Esophagus muscularis mucosa (tissue), 4 donors: ENCODE results near the gene HEATR5B. TPM values are rescaled to one million over a fixed set of nuclear protein-coding genes. Genes with fewer than 3 reads are reported as not detected.

Experiments used
- DNase-seq: peaks from one replicate; pipeline ENCODE4 v3.0.0-alpha.2; 2017; ENCODE audit errors: extremely low spot score
- H3K27ac ChIP-seq, 4 donors: fragments of 200-600 bp; sonication (generic); replicated peaks in 1 of 4; 1 replicate in 3 of 4; 2 replicates in 1 of 4; pipeline ENCODE4 v1.5.1; 2016 to 2019; ENCODE audit warnings: mild to moderate bottlenecking in 1 of 4
- H3K27me3 ChIP-seq, 4 donors: fragments of 200-600 bp; sonication (generic); one replicate each; pipeline versions ENCODE4 v1.5.1 to v1.6.0; 2016 to 2019
- H3K36me3 ChIP-seq, 4 donors: fragments of 200-600 bp; sonication (generic); one replicate each; pipeline ENCODE4 v1.5.1; 2016 to 2019
- H3K4me1 ChIP-seq, 4 donors: fragments of 200-600 bp; sonication (generic); one replicate each; pipeline ENCODE4 v1.5.1; 2016 to 2019
- H3K4me3 ChIP-seq, 4 donors: fragments of 200-600 bp; sonication (generic); 1 replicate in 2 of 4; 2 replicates in 2 of 4; pipeline ENCODE4 v1.5.1; 2016 to 2019; ENCODE audit warnings: mild to moderate bottlenecking in 4 of 4, moderate library complexity in 1 of 4
- H3K9me3 ChIP-seq, 4 donors: fragments of 200-600 bp; sonication (generic); 1 replicate in 3 of 4; 2 replicates in 1 of 4; pipeline ENCODE4 v1.5.1; 2016 to 2019
- CTCF ChIP-seq, 3 experiments: fragments of 200-600 bp in 2 of 3; fragments of 450-650 bp in 1 of 3; sonication (generic) in 2 of 3; IDR thresholded peaks; one replicate each; pipeline ENCODE4 v1.5.1; 2017 to 2019; ENCODE audit warnings: antibody characterized with exemption in 3 of 3, mild to moderate bottlenecking in 2 of 3, moderate library complexity in 1 of 3
- EP300 ChIP-seq: sonication (generic); formaldehyde crosslinking; IDR thresholded peaks from one replicate; pipeline ENCODE4 v1.6.1; 2017; ENCODE audit warnings: antibody characterized with exemption
- POLR2A ChIP-seq: fragments of 450-650 bp; IDR thresholded peaks from one replicate; pipeline ENCODE4 v1.6.1; 2017; ENCODE audit warnings: antibody characterized with exemption, moderate library complexity, mild to moderate bottlenecking, low read depth
- POLR2AphosphoS5 ChIP-seq, 2 donors: sonication (generic); formaldehyde crosslinking; IDR thresholded peaks; one replicate each; pipeline ENCODE4 v1.6.1; 2017; ENCODE audit warnings: antibody characterized with exemption in 2 of 2
- WGBS: methylation state at CpG from one replicate; pipeline ENCODE4 v1.1.5; 2018; 5-methylcytosine and 5-hydroxymethylcytosine counted together
- intact Hi-C: fragments of 100-400 bp; cut with DNase I; formaldehyde crosslinking; loops from one replicate; pipeline ENCODE4 v1.15.1; 2023
- total RNA-seq, 4 donors: library from RNA; depleted of rRNA; stranded (reverse); fragments of >200 nt; gene quantifications; one replicate each; pipeline versions ENCODE4 v1.1.0 to v1.2.1, GENCODE V29; 2016

The HEATR5B gene
- total RNA-seq, 4 donors from 2014 or later: 14.6 to 21.2 (median 16.7) TPM

GRCh38 chr2:37061013-37061711 is 23.0 kb downstream of the HEATR5B start:
- intact Hi-C loops: no loop called here
- H3K27ac ChIP-seq: no peak overlapping the region
- H3K36me3 ChIP-seq: peaks cover 56 to 96% (median 74%) of the 10 kb centered on the region in 4 donors
- H3K27me3 ChIP-seq: no peaks in the 10 kb centered on the region
- no peaks in the 10 kb centered on the region for H3K9me3 ChIP-seq
- no peak for DNase-seq
- H3K4me1 ChIP-seq: no peaks in the 10 kb centered on the region
- TF ChIP-seq POLR2AphosphoS5 (IDR thresholded peaks at IDR 0.05) (no peak), CTCF (IDR thresholded peaks at IDR 0.05) (no peak), EP300 (no peak), POLR2A (no peak)
- H3K4me3 ChIP-seq: no peak overlapping the region

- H3K36me3 ChIP-seq: peaks cover 54 to 96% (median 76%) of the 10 kb centered on the region in 4 donors
- no peak for DNase-seq
- intact Hi-C loops: no loop called here
- H3K4me3 ChIP-seq: no peak overlapping the region
- WGBS: 87% methylated on average over 7 of the region's 7 CpGs
- no peaks in the 10 kb centered on the region for H3K27me3 ChIP-seq
- TF ChIP-seq POLR2AphosphoS5 (IDR thresholded peaks at IDR 0.05) (no peak), POLR2A (no peak), CTCF (IDR thresholded peaks at IDR 0.05) (no peak), EP300 (no peak)
- no peaks in the 10 kb centered on the region for H3K4me1 ChIP-seq
- no peak overlapping the region for H3K27ac ChIP-seq
- no peaks in the 10 kb centered on the region for H3K9me3 ChIP-seq
Measured at GRCh38 chr2:37060446-37060845, 23.7 kb downstream of the HEATR5B start.

GRCh38 chr2:37059841-37060240 is 24.3 kb downstream of the HEATR5B start:
- H3K9me3 ChIP-seq: no peaks in the 10 kb centered on the region
- DNase-seq: no peak
- TF ChIP-seq EP300 (no peak), POLR2A (no peak), CTCF (IDR thresholded peaks at IDR 0.05) (no peak), POLR2AphosphoS5 (IDR thresholded peaks at IDR 0.05) (no peak)
- 93% methylated on average over 3 of the region's 3 CpGs for WGBS
- H3K27ac ChIP-seq: no peak overlapping the region
- H3K27me3 ChIP-seq: no peaks in the 10 kb centered on the region
- H3K4me3 ChIP-seq: no peak overlapping the region
- H3K36me3 ChIP-seq: peaks cover 49 to 96% (median 75%) of the 10 kb centered on the region in 4 donors
- H3K4me1 ChIP-seq: no peaks in the 10 kb centered on the region
- intact Hi-C loops: no loop called here

GRCh38 chr2:37052600-37053332 is 31.4 kb downstream of the HEATR5B start:
- TF ChIP-seq EP300 (no peak), POLR2AphosphoS5 (IDR thresholded peaks at IDR 0.05) (no peak), POLR2A (no peak), CTCF (IDR thresholded peaks at IDR 0.05) (no peak)
- intact Hi-C loops: no loop called here
- 92% methylated on average over 5 of the region's 5 CpGs for WGBS
- DNase-seq: no peak
- Histone ChIP-seq H3K4me1 (no peaks in the 10 kb centered on the region), H3K27ac (no peak overlapping the region), H3K4me3 (no peak overlapping the region), H3K27me3 (no peaks in the 10 kb centered on the region), H3K9me3 (no peaks in the 10 kb centered on the region), H3K36me3 (peaks cover 52 to 92% (median 67%) of the 10 kb centered on the region in 4 donors)
